K562 (cell line): ENCODE data around the gene GBX1. TPM values are rescaled to one million over a fixed set of nuclear protein-coding genes. Genes with fewer than 3 reads are reported as not detected.

Source experiments
- ARNT ChIP-seq, 2 experiments: fragments of 450-650 bp; IDR thresholded peaks; 2 replicates each; pipeline ENCODE4 v1.6.1; 2016; ENCODE audit warnings: mild to moderate bottlenecking in 1 of 2
- BHLHE40 ChIP-seq: IDR thresholded peaks from 2 replicates; pipeline ENCODE4 v1.6.1; 2011; ENCODE audit warnings: low read length, improper control_type of control experiment
- DNMT1 ChIP-seq: fragments of 450-650 bp; IDR thresholded peaks from 2 replicates; pipeline ENCODE4 v1.6.1; 2016; ENCODE audit warnings: antibody characterized with exemption, mild to moderate bottlenecking
- ETS2 ChIP-seq: IDR thresholded peaks from 2 replicates; pipeline ENCODE4 v1.6.1; 2016; ENCODE audit warnings: borderline replicate concordance, missing genetic modification characterization, mild to moderate bottlenecking, moderate library complexity, missing compliant biosample characterization; ENCODE audit not compliant: poor library complexity, severe bottlenecking
- GTF2A2 ChIP-seq: IDR thresholded peaks from 2 replicates; pipeline ENCODE4 v1.6.1; 2016; ENCODE audit warnings: mild to moderate bottlenecking, missing genetic modification characterization, missing compliant biosample characterization
- HMG20B ChIP-seq: fragments of 250-450 bp; sonication (Bioruptor Pico); IDR thresholded peaks from 2 replicates; pipeline ENCODE4 v1.5.0; 2021; ENCODE audit warnings: mild to moderate bottlenecking
- ILF3 ChIP-seq: fragments of 450-650 bp; IDR thresholded peaks from 2 replicates; pipeline ENCODE4 v1.6.1; 2018; ENCODE audit warnings: antibody characterized with exemption, mild to moderate bottlenecking, moderate library complexity, borderline replicate concordance
- MECOM ChIP-seq: fragments of 250-450 bp; sonication (Bioruptor Pico); IDR thresholded peaks from 2 replicates; pipeline ENCODE4 v1.8.0; 2022; ENCODE audit warnings: inconsistent platforms
- NRF1 ChIP-seq, 2 experiments: fragments of 450-650 bp; IDR thresholded peaks in 1 of 2; conservative IDR thresholded peaks in 1 of 2; 2 replicates each; pipeline ENCODE4 v1.6.1; 2014; ENCODE audit warnings: mild to moderate bottlenecking in 2 of 2
- POLR2G ChIP-seq: fragments of 200-400 bp; formaldehyde crosslinking; IDR thresholded peaks from 2 replicates; pipeline ENCODE4 v1.6.1; 2017; ENCODE audit warnings: low read depth, mild to moderate bottlenecking, antibody characterized with exemption, low read length, moderate library complexity
- POLR2H ChIP-seq: IDR thresholded peaks from 2 replicates; pipeline ENCODE4 v1.6.1; 2016; ENCODE audit warnings: missing genetic modification characterization, low read depth, mild to moderate bottlenecking, control low read depth, missing compliant biosample characterization, moderate library complexity
- RAD51 ChIP-seq: fragments of 450-650 bp; IDR thresholded peaks from 2 replicates; pipeline ENCODE4 v1.7.1; 2016; ENCODE audit warnings: low read depth, mild to moderate bottlenecking, borderline replicate concordance
- RFX7 ChIP-seq: fragments of 250-450 bp; sonication (Bioruptor Pico); IDR thresholded peaks from 2 replicates; pipeline ENCODE4 v1.5.1; 2021; ENCODE audit warnings: mild to moderate bottlenecking
- STAG1 ChIP-seq: sonication (generic); formaldehyde crosslinking; IDR thresholded peaks from 2 replicates; pipeline ENCODE4 v1.5.0; 2020; ENCODE audit warnings: missing genetic modification reagents, borderline replicate concordance
- TAL1 ChIP-seq: fragments of 450-650 bp; IDR thresholded peaks from 2 replicates; pipeline ENCODE4 v1.6.1; 2016; ENCODE audit warnings: mild to moderate bottlenecking
- ZKSCAN8 ChIP-seq: fragments of 200-800 bp; sonication (Bioruptor generic); IDR thresholded peaks from 2 replicates; pipeline ENCODE4 v1.6.1; 2016; ENCODE audit warnings: missing genetic modification characterization, missing compliant biosample characterization
- ZNF23 ChIP-seq: fragments of 250-450 bp; sonication (Bioruptor Pico); IDR thresholded peaks from 2 replicates; pipeline ENCODE4 v1.4.0; 2020; ENCODE audit warnings: mild to moderate bottlenecking
- ZNF263 ChIP-seq: sonication (generic); formaldehyde crosslinking; IDR thresholded peaks from 2 replicates; pipeline ENCODE4 v1.8.0; 2022; ENCODE audit warnings: mild to moderate bottlenecking, missing genetic modification reagents, borderline replicate concordance
- ZNF445 ChIP-seq: fragments of 250-450 bp; sonication (Bioruptor Pico); IDR thresholded peaks from 2 replicates; pipeline ENCODE4 v1.4.0; 2020; ENCODE audit warnings: low read depth, mild to moderate bottlenecking, moderate library complexity
- ZNF695 ChIP-seq: fragments of 450-650 bp; formaldehyde crosslinking; IDR thresholded peaks from 2 replicates; pipeline ENCODE4 v1.4.0; 2020; ENCODE audit warnings: mild to moderate bottlenecking, moderate library complexity
- ZNF79 ChIP-seq: fragments of 250-450 bp; sonication (Bioruptor Pico); IDR thresholded peaks from 2 replicates; pipeline ENCODE4 v1.4.0; 2020; ENCODE audit warnings: low read depth, mild to moderate bottlenecking, moderate library complexity
- polyA plus RNA-seq, 8 experiments: library from polyadenylated mRNA; depleted of rRNA in 4 of 8; stranded (reverse) in 5 of 8; unstranded in 3 of 8; fragments of >200 nt; fragmentation: Nextera tagmentation in 2 of 8; fragmentation: Illumina TruSeq in 1 of 8; extraction: Ambion mirVana in 2 of 8; extraction: Trizol in 1 of 8; gene quantifications; 2 replicates each; pipeline versions ENCODE4 v1.2.1 to v1.2.3, GENCODE V29; 2011 to 2014; ENCODE audit warnings: inconsistent platforms in 1 of 8, missing spikeins in 1 of 8
- total RNA-seq, 7 experiments: library from RNA; depleted of rRNA in 6 of 7; stranded (reverse); fragments of >200 nt in 6 of 7; fragmentation: Illumina TruSeq in 2 of 7; extraction: Trizol in 2 of 7; gene quantifications; 2 replicates each; pipeline versions ENCODE4 v1.2.1 to v1.2.3, GENCODE V29; 2011 to 2021; ENCODE audit warnings: low replicate concordance in 1 of 7
- TF ChIP-seq, protein P1 (sequence below): fragments of 250-450 bp; sonication (Bioruptor Pico); IDR thresholded peaks from 2 replicates; pipeline ENCODE4 v1.5.0; 2021; ENCODE audit warnings: mild to moderate bottlenecking, moderate library complexity
- TF ChIP-seq, protein P2 (sequence below): fragments of 450-650 bp; conservative IDR thresholded peaks from 2 replicates; pipeline ENCODE4 v1.6.1; 2016; ENCODE audit warnings: missing genetic modification characterization, low read depth, mild to moderate bottlenecking, missing compliant biosample characterization, moderate library complexity
- TF ChIP-seq, protein P3 (sequence below): sonication (generic); formaldehyde crosslinking; IDR thresholded peaks from 2 replicates; pipeline ENCODE4 v1.8.0; 2022; ENCODE audit warnings: mild to moderate bottlenecking, missing genetic modification reagents
- TF ChIP-seq, protein P4 (sequence below): sonication (generic); formaldehyde crosslinking; IDR thresholded peaks from 2 replicates; pipeline ENCODE4 v1.9.0; 2022; ENCODE audit warnings: mild to moderate bottlenecking, missing genetic modification reagents

GBX1 gene
- total and polyA plus RNA-seq, 9 of the 15 experiments (the other 6 are each of a cell fraction or from before 2014, with no cell fraction given): not detected

DNA sequence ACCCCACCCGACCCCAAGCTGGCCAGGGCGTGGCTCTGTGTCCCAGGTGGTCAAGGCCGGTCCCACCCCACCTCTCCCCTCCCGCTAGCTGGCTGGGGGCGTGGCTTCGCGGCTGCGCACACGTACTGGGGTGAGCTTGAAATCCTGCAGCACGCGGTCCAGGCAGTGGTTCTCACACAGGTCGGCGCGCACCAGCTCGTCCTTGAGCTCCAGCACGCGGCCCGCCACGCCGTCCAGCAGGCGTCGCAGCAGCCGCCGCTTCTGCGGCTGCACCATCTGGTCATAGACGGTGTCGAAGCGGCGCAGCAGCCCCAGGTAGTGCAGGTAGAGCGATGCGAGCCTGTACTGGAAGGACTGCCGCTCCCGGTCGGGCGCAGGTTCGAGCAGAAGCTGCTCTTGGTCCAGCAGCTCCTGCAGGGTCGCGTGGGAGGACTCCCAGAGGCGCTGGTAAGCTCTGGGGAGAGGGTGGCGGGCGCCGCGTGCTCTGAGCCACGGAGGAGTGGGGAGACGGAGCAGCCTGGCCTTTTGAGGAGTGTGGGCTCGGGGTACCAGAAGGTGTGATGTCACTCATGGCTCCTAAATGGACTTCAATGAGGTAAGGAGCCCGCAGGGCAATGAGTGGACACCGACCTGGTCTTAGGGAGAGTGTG, 37.0 kb upstream of the GBX1 start (continued):
- TF ChIP-seq POLR2H (tag): no peak
- no peak for TF ChIP-seq ZNF79 (CRISPR knock-in tag)
- TF ChIP-seq, protein P1, sequence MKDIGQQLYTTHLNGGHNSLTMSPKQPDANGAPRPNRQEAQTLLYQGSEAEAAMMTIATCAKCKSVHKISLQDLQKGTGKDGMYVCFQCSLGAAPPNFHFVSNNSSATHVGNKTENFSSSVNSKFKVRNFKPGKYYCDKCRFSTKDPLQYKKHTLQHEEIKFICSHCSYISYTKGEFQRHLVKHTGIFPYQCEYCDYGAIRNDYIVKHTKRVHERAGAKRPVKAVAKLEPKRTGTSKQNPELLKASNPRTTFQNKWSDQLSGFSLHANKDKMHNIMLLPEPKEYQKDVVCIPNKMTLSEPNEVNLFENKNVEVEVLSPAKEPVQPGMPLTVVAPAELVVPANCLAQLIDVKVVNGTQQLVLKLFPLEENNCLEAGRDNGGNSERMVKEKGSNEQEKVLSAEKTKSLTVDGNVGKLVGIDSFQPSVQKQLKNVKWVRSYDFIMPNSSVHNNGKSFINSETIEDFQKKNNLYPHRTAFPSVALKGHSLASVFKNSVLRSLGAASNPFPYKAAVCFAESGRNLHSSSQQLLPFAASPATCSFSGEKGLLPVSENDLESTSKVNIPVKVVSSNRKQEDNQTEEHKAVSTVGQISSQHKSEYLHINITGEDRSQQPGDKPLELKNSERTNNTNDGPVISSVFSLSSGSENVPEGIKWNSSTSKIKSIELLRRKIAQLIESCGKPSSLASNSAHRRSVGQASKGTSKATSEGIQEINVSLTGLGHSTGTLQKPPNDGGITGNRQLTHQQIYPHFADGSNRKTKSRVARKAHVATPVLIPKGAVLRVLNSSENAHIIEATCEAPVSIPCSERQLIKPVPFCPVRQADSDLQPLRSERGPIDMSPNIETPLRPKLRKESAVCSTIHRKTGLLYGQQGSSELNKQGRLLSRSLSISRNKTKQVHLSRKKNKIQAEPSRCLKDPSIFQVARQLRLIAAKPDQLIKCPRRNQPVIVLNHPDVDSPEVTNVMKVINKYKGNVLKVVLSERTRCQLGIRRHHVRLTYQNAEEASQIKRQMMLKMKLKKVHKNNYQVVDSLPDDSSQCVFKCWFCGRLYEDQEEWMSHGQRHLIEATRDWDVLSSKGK (CRISPR knock-in tag): no peak
- TF ChIP-seq HMG20B (CRISPR knock-in tag): no peak
- TF ChIP-seq ZNF695 (CRISPR knock-in tag): no peak
- no peak for TF ChIP-seq RAD51
- TF ChIP-seq ZNF445 (CRISPR knock-in tag): no peak
- no peak for TF ChIP-seq ZNF23
- TF ChIP-seq NRF1 (conservative IDR thresholded peaks at IDR 0.05 in 1 of 2, IDR thresholded peaks at IDR 0.05 in 1 of 2): peak; percentile 54 to 60
- TF ChIP-seq RFX7 (CRISPR knock-in tag): no peak
- TF ChIP-seq STAG1: 0 out of 2 replicates have a peak, but pooled peaks have one; percentile 16
- TF ChIP-seq, protein P2, sequence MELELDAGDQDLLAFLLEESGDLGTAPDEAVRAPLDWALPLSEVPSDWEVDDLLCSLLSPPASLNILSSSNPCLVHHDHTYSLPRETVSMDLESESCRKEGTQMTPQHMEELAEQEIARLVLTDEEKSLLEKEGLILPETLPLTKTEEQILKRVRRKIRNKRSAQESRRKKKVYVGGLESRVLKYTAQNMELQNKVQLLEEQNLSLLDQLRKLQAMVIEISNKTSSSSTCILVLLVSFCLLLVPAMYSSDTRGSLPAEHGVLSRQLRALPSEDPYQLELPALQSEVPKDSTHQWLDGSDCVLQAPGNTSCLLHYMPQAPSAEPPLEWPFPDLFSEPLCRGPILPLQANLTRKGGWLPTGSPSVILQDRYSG (tag): no peak
- TF ChIP-seq POLR2G: peak; percentile 44; the same call in 1 of the 2 replicates
- no peak for TF ChIP-seq DNMT1
- no peak for TF ChIP-seq MECOM (CRISPR knock-in tag)
- TF ChIP-seq, protein P3, sequence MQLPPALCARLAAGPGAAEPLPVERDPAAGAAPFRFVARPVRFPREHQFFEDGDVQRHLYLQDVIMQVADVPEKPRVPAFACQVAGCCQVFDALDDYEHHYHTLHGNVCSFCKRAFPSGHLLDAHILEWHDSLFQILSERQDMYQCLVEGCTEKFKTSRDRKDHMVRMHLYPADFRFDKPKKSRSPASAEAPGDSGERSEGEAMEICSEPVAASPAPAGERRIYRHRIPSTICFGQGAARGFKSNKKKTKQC (CRISPR knock-in tag): peak; percentile 71; the same call in 1 of the 2 replicates
- no peak for TF ChIP-seq GTF2A2
- TF ChIP-seq ZKSCAN8: no peak
- no peak for TF ChIP-seq ZNF263
- peak; percentile 12; the same call in 1 of the 2 replicates for TF ChIP-seq BHLHE40
- no peak for TF ChIP-seq ILF3
- TF ChIP-seq ETS2: no peak
- TF ChIP-seq, protein P4, sequence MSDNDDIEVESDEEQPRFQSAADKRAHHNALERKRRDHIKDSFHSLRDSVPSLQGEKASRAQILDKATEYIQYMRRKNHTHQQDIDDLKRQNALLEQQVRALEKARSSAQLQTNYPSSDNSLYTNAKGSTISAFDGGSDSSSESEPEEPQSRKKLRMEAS (CRISPR knock-in tag): peak; percentile 96
- TF ChIP-seq ARNT (IDR thresholded peaks at IDR 0.05): no peak
- TF ChIP-seq TAL1: no peak
